IMR-90 (cell line): ENCODE measurements around the gene ACVR1B. TPM values are rescaled to one million over a fixed set of nuclear protein-coding genes. Genes with fewer than 3 reads are reported as not detected.
A peak's percentile ranks its signal among the peaks of the same experiment; 100 is the strongest.

Source experiments
- ATAC-seq: fragments of 200-7000 bp; cut with Tn5 transposase; 2 replicates; pipeline ENCODE4 v1.9.1; 2020; ENCODE audit warnings: low read depth, mild to moderate bottlenecking, moderate library complexity
- BruUV-seq: library from RNA; stranded (reverse); fragments of 400-500 nt; replicated peaks from 2 replicates; lab custom pipeline; 2021; lab: Mats Ljungman, UMichigan
- CTCF ChIA-PET: fragments of 300-600 bp; formaldehyde crosslinking; extraction: SDS; loops from one replicate; lab custom pipeline; 2021; ENCODE audit warnings: antibody characterized with exemption; lab: Yijun Ruan, JAX
- POLR2A ChIA-PET: fragments of 300-600 bp; sonication (Branson Sonifier 250); formaldehyde crosslinking; loops from one replicate; lab custom pipeline; 2022; ENCODE audit warnings: antibody characterized with exemption; ENCODE audit not compliant: unreplicated experiment; lab: Charles Lee
- DNase-seq: peaks from one replicate; pipeline ENCODE4 v3.0.0; 2013
- H2AFZ ChIP-seq: replicated peaks from 2 replicates; pipeline ENCODE3; 2013; ENCODE audit warnings: low read length, mild to moderate bottlenecking; ENCODE audit not compliant: poor library complexity
- H2AK5ac ChIP-seq: 2 replicates; pipeline ENCODE4 v1.6.1; 2013; ENCODE audit warnings: low read depth, low read length, inconsistent platforms
- H2AK9ac ChIP-seq: replicated peaks from 2 replicates; pipeline ENCODE3; 2013; ENCODE audit warnings: mild to moderate bottlenecking, low read depth, low read length, moderate library complexity; ENCODE audit not compliant: poor library complexity
- H2BK120ac ChIP-seq: 2 replicates; pipeline ENCODE4 v1.6.1; 2013; ENCODE audit warnings: low read depth, low read length, inconsistent platforms
- H2BK15ac ChIP-seq: 3 replicates; pipeline ENCODE4 v1.6.1; 2013; ENCODE audit warnings: low read depth, low read length, inconsistent platforms
- H2BK20ac ChIP-seq: 2 replicates; pipeline ENCODE4 v1.6.1; 2013; ENCODE audit warnings: low read depth, mild to moderate bottlenecking, inconsistent platforms, low read length, moderate library complexity
- H2BK5ac ChIP-seq: 2 replicates; pipeline ENCODE4 v1.6.1; 2013; ENCODE audit warnings: mild to moderate bottlenecking, low read depth, low read length, inconsistent platforms; ENCODE audit not compliant: poor library complexity, severe bottlenecking
- H3K14ac ChIP-seq: replicated peaks from 2 replicates; pipeline ENCODE4 v1.6.1; 2013; ENCODE audit warnings: low read depth, low read length, inconsistent platforms
- H3K18ac ChIP-seq: 2 replicates; pipeline ENCODE4 v1.6.1; 2013; ENCODE audit warnings: low read depth, low read length, control low read depth
- H3K23ac ChIP-seq: 2 replicates; pipeline ENCODE4 v1.6.1; 2013; ENCODE audit warnings: low read depth, low read length, inconsistent platforms
- H3K27ac ChIP-seq: 2 replicates; pipeline ENCODE4 v1.5.1; 2013; ENCODE audit warnings: mild to moderate bottlenecking, control low read depth, low read length; ENCODE audit not compliant: insufficient read depth
- H3K27me3 ChIP-seq: 2 replicates; pipeline ENCODE4 v1.6.1; 2013; ENCODE audit warnings: low read length; ENCODE audit not compliant: control insufficient read depth, insufficient read depth
- H3K36me3 ChIP-seq: 2 replicates; pipeline ENCODE4 v1.6.1; 2013; ENCODE audit warnings: low read length, mixed read lengths; ENCODE audit not compliant: control insufficient read depth, insufficient read depth
- H3K4ac ChIP-seq: 2 replicates; pipeline ENCODE4 v1.6.1; 2013; ENCODE audit warnings: low read depth, low read length, inconsistent platforms
- H3K4me1 ChIP-seq: 2 replicates; pipeline ENCODE4 v1.6.1; 2013; ENCODE audit warnings: low read length, mixed read lengths; ENCODE audit not compliant: control insufficient read depth, insufficient read depth
- H3K4me2 ChIP-seq: 2 replicates; pipeline ENCODE4 v1.6.1; 2013; ENCODE audit warnings: low read depth, mild to moderate bottlenecking, control low read depth, low read length, moderate library complexity
- H3K4me3 ChIP-seq: 2 replicates; pipeline ENCODE4 v1.5.1; 2013; ENCODE audit warnings: low read depth, mild to moderate bottlenecking, control low read depth, low read length, moderate library complexity; ENCODE audit not compliant: insufficient read depth
- H3K56ac ChIP-seq: 2 replicates; pipeline ENCODE4 v1.6.1; 2013; ENCODE audit warnings: low read length, inconsistent platforms; ENCODE audit not compliant: insufficient read depth; ENCODE audit errors: extremely low read depth
- H3K79me1 ChIP-seq, 2 experiments: 2 replicates each; pipeline ENCODE4 v1.6.1; 2013; ENCODE audit warnings: low read length in 2 of 2, inconsistent platforms in 1 of 2, low read depth in 1 of 2
- H3K9ac ChIP-seq: 2 replicates; pipeline ENCODE4 v1.6.1; 2013; ENCODE audit warnings: low read depth, low read length, control low read depth
- H3K9me1 ChIP-seq: 2 replicates; pipeline ENCODE4 v1.6.1; 2013; ENCODE audit warnings: low read length, inconsistent platforms; ENCODE audit not compliant: insufficient read depth
- H3K9me3 ChIP-seq: 2 replicates; pipeline ENCODE4 v1.6.1; 2013; ENCODE audit warnings: low read length; ENCODE audit not compliant: control insufficient read depth, insufficient read depth
- H4K20me1 ChIP-seq: 2 replicates; pipeline ENCODE4 v1.6.1; 2013; ENCODE audit warnings: low read length, inconsistent platforms; ENCODE audit not compliant: insufficient read depth
- H4K5ac ChIP-seq: 2 replicates; pipeline ENCODE4 v1.6.1; 2013; ENCODE audit warnings: mild to moderate bottlenecking, low read depth, low read length, control low read depth
- H4K8ac ChIP-seq, 2 experiments: 2 replicates each; pipeline ENCODE4 v1.6.1; 2013; ENCODE audit warnings: low read depth in 2 of 2, low read length in 2 of 2, control low read depth in 1 of 2, inconsistent platforms in 1 of 2
- H4K91ac ChIP-seq: 2 replicates; pipeline ENCODE4 v1.6.1; 2013; ENCODE audit warnings: low read depth, low read length, inconsistent platforms; ENCODE audit not compliant: insufficient read depth
- MAZ ChIP-seq: IDR thresholded peaks from 2 replicates; pipeline ENCODE4 v1.6.1; 2012; ENCODE audit warnings: low read depth, mild to moderate bottlenecking, low read length, improper control_type of control experiment, moderate library complexity, borderline replicate concordance
- MXI1 ChIP-seq: IDR thresholded peaks from 2 replicates; pipeline ENCODE4 v1.6.1; 2012; ENCODE audit warnings: low read depth, mild to moderate bottlenecking, low read length, moderate library complexity, borderline replicate concordance
- WGBS, 2 experiments: methylation state at CpG; one replicate each; pipeline versions ENCODE4 v1.1.5 to v1.1.7; 2013; ENCODE audit warnings: missing lambda C conversion rate in 2 of 2; ENCODE audit not compliant: insufficient read length in 1 of 2; ENCODE audit errors: extremely low coverage in 2 of 2; 5-methylcytosine and 5-hydroxymethylcytosine counted together
- dilution Hi-C: fragments of 300-500 bp; cut with HindIII; formaldehyde crosslinking; loops from one replicate; pipeline ENCODE4 v1.14.3; 2018; ENCODE audit warnings: low sequenced_read_pairs; ENCODE audit not compliant: unreplicated experiment
- in situ Hi-C: fragments of 300-500 bp; cut with MboI; formaldehyde crosslinking; loops from 3 replicates; pipeline ENCODE4 v1.14.3; 2019; ENCODE audit warnings: low sequenced_read_pairs, inconsistent platforms, mixed read lengths
- intact Hi-C: fragments of 100-400 bp; cut with micrococcal nuclease; formaldehyde crosslinking; loops from 2 replicates; pipeline ENCODE4 v1.10.0; 2022
- polyA plus RNA-seq, 3 experiments: library from polyadenylated mRNA; depleted of rRNA; stranded (reverse); fragments of >200 nt; gene quantifications; 2 replicates each; pipeline ENCODE4 v1.2.3, GENCODE V29; 2012; ENCODE audit warnings: low replicate concordance in 1 of 3
- total RNA-seq: library from RNA; depleted of rRNA; stranded (reverse); fragments of >200 nt; gene quantifications from 2 replicates; pipeline ENCODE4 v1.2.3, GENCODE V29; 2012
- TF ChIP-seq, protein P1 (sequence below): fragments of 150-350 bp; IDR thresholded peaks from 2 replicates; pipeline ENCODE4 v1.6.1; 2017; ENCODE audit warnings: mild to moderate bottlenecking, antibody characterized with exemption, low read length, low read depth

The ACVR1B gene
- total and polyA plus RNA-seq, 2 of the 4 experiments (the other 2 are of a cell fraction), result 5.7 to 13.6 TPM

DNA sequence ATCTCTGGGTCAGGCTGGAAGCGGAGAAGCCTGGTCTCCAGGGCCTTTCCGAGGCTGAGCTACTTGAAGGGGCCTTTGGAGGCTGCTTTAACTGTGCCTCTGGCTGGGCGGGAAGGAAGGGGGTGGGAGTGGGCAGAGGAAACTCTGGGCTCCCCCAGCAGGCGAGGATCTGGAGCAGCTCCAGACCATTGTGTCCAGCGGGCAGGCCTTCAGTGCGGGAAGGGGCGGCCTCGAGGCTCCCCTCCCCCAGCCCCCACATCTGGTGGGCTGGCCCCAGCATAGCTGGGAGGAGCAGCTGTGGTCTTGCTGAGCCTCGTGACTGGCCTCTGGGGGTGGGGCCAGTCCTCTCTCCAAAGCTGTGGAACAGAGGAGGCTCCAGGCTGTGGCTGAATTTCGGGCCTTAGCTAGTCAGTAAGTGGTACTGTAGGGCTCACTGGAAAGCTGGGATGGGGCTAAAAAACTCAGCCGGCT lies 58.7 kb downstream of the ACVR1B start:
- no peak overlapping the region for H3K4me3 ChIP-seq
- in situ Hi-C loops (no loop called here), dilution Hi-C loops (no loop called here), intact Hi-C loops (no loop called here)
- BruUV-seq, result no TSS peak
- peak overlapping the region; percentile 83 for H2AFZ ChIP-seq
- H4K5ac ChIP-seq, result peak overlapping the region; percentile 53
- peak overlapping the region; percentile 65 for H2BK20ac ChIP-seq
- TF ChIP-seq MXI1 (no peak), MAZ (peak; percentile 95; the same call in 1 of the 2 replicates)
- TF ChIP-seq, protein P1, sequence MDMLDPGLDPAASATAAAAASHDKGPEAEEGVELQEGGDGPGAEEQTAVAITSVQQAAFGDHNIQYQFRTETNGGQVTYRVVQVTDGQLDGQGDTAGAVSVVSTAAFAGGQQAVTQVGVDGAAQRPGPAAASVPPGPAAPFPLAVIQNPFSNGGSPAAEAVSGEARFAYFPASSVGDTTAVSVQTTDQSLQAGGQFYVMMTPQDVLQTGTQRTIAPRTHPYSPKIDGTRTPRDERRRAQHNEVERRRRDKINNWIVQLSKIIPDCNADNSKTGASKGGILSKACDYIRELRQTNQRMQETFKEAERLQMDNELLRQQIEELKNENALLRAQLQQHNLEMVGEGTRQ, result peak; percentile 73; the same call in 1 of the 2 replicates
- H2AK5ac ChIP-seq, result peak overlapping the region; percentile 88; the same call in 1 of the 2 replicates
- no peaks in the 10 kb centered on the region; the same call in 1 of the 2 replicates for H4K20me1 ChIP-seq
- peak overlapping the region; percentile 93 for H2AK9ac ChIP-seq
- peak overlapping the region; percentile 94 for H3K14ac ChIP-seq
- no peaks in the 10 kb centered on the region for H3K27me3 ChIP-seq
- peak overlapping the region; percentile 61 for H3K18ac ChIP-seq
- peak; percentile 83 for DNase-seq
- H3K56ac ChIP-seq, result peak overlapping the region; percentile 67; the same call in 1 of the 2 replicates
- H3K4me1 ChIP-seq, result peaks cover 18% of the 10 kb centered on the region
- peak; percentile 84 for ATAC-seq
- H3K79me1 ChIP-seq, result peaks cover 3 to 36% of the 10 kb centered on the region in 2 experiments; a peak in 3 of 4 replicates
- H2BK15ac ChIP-seq, result peak overlapping the region; percentile 82; the same call in 1 of the 3 replicates
- CTCF ChIA-PET, result interaction anchor here (0.8 to 1.9 kb wide), 6 partner anchors 8 to 116 kb away, joined by 3 to 17 read pairs (median 4); no protein-coding TSS in a partner anchor
- H2BK120ac ChIP-seq, result peak overlapping the region; percentile 76
- peak overlapping the region; percentile 90; the same call in 1 of the 2 replicates for H3K23ac ChIP-seq
- H3K9me1 ChIP-seq, result peaks cover 21% of the 10 kb centered on the region
- H4K8ac ChIP-seq, result peak overlapping the region; percentile 86 to 95
- peak overlapping the region; percentile 48 for H3K4me2 ChIP-seq
- peak overlapping the region; percentile 97 for H3K4ac ChIP-seq
- no peaks in the 10 kb centered on the region for H3K9me3 ChIP-seq
- POLR2A ChIA-PET, result interaction anchor here (1.0 kb wide), 1 partner anchor 21 kb away, joined by 3 read pairs; no protein-coding TSS in a partner anchor
- peak overlapping the region; percentile 33 for H2BK5ac ChIP-seq
- H3K27ac ChIP-seq, result peak overlapping the region; percentile 77
- peaks cover 30% of the 10 kb centered on the region; the same call in 1 of the 2 replicates for H3K36me3 ChIP-seq
- peak overlapping the region; percentile 87 for H4K91ac ChIP-seq
- WGBS, 2 experiments, result no CpG with 5 or more reads among the region's 11 CpGs
- H3K9ac ChIP-seq, result peak overlapping the region; percentile 56
